NCI-H526 treated with DMSO at 0.1 percent for 48 hours (cell line): ENCODE measurements around the gene AGAP1.
A peak's percentile ranks its signal among the peaks of the same experiment; 100 is the strongest.

ENCODE experiments used
- DNase-seq: peaks from one replicate; lab custom pipeline; 2025; lab: John Stamatoyannopoulos, UW

Gene AGAP1

DNA sequence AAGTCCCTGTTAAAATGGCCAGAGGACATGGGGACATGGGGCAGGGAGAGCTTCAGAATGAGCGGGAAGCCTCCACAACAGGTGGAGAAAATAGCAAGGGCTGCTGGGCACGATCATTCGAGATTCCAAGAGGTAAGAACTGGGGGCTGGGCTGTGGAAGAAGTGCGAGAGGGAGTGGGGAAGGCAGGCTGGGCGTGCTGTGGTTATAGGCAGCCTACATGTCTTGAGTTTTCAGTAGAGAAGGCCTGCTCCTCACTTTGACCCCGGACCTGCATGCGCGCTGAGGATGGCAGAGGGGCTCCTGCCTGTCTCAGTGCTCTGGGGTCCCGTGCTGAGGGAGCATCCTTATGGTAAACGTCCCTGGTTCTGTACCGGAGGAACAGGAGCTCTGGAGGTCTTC lies 115.5 kb downstream of the AGAP1 start:
- no peak for DNase-seq

- DNase-seq = no peak
Measured at GRCh38 chr2:235609746-235610145, 115.9 kb downstream of the AGAP1 start.

DNA sequence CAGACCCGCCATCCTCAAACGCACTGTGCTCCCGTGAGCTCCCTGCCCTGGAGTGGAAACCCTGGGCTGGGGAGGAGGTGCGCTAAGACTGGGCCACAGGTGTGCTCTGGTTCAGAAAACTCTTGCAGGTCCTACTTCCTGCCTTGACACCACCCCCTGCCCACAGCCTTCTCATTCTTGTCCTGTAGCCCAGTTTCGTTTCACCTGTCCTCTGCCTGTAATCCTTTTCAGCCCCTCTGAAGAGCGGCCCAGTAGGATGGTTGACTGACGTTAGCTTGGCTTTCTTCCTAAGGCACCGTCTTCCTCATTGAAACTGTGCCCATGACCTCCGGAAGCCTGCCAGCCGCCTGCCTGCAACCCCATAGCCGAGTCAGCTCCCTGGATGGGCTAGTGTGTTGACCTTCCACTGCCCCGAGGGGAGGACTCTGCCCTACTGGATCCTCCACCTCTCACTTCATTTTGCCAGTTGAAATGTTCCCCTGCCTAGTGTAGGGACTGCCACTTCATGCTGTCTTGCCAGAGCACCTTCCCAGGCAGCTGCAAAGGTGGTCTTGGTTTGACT lies 116.9 kb downstream of the AGAP1 start:
- no peak for DNase-seq

DNA sequence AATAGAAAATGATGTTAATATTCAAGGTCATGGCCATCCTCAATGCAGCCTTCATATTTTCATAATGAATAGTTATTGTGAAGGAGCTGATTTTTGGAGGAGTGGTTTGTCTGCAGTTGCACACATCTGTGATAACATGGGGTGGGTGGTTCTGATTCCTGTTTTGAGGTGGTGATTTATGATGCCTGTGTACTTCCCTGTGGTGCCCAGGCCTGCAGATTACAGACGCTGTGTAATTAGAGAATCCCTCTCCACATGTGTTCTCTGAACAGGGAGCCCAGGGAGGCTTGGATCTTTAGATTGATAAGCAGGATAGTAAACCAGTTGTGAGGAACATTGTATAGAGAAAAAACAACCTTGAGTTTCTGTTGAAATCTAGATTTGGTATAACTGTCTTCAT lies 117.5 kb downstream of the AGAP1 start:
- no peak for DNase-seq

GRCh38 chr2:235611756-235612155 lies 117.9 kb downstream of the AGAP1 start:
- peak; percentile 6 for DNase-seq

- no peak for DNase-seq
Measured at GRCh38 chr2:235612181-235612950, 118.5 kb downstream of the AGAP1 start.

GRCh38 chr2:235613649-235614048 lies 119.8 kb downstream of the AGAP1 start:
- DNase-seq = no peak

DNA sequence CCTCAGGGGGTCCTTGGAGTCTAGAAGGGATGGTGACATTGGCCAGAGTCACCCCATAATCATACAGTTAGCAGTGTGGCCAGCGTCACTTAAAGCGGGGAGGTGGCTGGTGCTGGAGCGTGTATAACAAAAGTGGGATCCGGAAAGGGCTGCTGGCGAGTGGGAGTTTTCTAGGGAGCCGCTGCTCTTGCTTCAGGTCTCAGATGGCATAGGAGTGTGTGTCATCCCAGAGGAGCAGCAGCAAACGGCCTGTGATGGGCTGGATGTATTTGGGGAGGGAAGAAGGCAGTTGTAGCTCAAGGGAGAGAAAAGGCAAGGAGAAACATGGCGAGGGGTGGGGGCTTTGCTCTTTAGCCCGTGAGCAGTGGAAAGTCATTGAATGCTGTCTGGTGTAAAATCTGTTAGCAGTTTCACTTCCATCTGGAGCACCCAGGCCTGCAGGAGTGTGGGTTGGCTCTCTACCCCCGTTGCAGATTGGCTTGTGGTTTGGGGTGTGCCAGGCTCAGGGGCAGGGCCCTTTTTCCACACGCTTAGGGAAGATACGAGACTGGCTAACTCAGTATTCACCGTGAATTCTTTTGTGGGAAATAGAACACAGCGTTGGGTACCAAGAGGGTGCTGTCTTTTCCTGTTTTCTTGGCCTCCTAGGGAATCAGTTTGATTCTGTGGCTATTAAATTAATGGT lies 120.5 kb downstream of the AGAP1 start:
- no peak for DNase-seq

GRCh38 chr2:235614900-235615712 lies 121.3 kb downstream of the AGAP1 start:
- DNase-seq = no peak

DNA sequence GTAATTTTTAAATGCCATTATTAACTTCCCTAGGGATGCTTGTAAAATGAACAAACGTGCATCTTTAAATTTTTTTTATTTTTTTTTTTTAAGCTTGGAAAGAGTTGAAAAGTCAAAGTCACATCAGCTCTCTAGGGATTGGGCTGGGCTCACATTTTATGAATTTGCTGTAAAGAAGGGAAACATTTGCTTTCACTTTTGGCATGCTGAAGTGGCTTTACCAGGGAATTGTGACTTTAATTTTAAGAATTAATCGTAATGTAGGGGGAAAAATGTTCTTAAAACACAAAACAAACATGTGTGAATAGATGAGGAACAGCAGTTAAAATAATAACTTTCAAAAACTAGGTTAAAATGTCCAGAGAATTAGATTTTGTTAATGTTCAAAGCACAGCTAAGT lies 123.0 kb downstream of the AGAP1 start:
- DNase-seq = no peak

DNA sequence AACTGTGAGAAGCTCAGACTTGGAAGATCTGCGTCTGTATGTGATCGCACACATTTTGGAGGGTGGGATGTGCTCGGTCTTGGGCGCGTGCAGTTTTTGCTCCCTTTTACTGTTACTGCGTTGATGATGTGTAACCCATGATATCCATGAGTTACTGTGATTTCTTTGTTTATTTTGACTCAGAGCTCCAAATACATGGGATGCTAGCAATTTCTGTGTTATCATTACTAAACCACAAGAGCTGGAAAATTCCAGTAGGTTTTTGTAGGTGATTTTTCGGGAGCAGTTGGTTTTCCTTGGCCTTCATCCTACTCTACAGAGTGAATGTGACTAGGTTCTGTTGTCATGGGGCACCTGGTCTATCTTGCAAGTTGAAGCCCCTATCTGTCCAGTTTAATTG lies 124.2 kb downstream of the AGAP1 start:
- no peak for DNase-seq

- no peak for DNase-seq
Measured at GRCh38 chr2:235619544-235619943, 125.7 kb downstream of the AGAP1 start.

- no peak for DNase-seq
Measured at GRCh38 chr2:235621736-235622135, 127.9 kb downstream of the AGAP1 start.

DNA sequence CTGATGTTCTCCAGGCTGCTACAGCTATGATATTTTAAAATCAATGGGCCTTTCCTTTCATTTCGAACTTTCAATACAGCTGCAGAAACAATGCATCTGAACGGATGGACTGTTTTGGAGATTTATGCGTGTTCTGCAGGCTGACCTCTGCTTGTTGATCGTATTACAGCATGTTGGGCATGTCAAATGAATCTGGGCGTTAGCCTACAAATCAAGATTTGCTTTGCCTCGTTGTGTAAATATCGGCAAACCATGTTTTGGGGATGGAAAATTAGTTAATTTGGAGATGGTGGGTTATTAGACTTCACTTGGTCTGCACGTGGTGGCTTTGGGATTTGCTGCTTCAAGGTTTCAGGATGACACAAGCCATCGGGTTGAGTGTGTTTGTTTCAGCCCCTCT lies 129.3 kb downstream of the AGAP1 start:
- no peak for DNase-seq

- DNase-seq = no peak
Measured at GRCh38 chr2:235623752-235624151, 129.9 kb downstream of the AGAP1 start.

DNA sequence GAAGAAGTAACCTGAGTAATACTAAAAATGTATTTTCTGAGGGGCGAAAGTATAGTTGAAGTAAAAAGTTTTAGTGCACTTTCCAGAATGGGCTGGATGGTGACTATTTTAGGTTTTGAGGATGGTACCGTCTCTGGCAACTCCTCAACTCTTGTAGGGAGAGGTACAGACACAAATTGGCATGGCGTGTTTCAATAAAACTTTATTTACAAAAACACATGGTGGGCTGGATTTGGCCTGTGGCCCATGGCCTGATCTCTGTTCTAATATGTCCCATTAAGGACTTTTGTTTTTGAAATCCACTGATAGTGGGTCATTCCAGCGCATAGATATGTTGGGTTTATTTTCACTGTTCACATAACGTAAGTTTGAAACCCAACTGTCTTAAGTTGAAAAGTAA lies 132.8 kb downstream of the AGAP1 start:
- DNase-seq = no peak

DNA sequence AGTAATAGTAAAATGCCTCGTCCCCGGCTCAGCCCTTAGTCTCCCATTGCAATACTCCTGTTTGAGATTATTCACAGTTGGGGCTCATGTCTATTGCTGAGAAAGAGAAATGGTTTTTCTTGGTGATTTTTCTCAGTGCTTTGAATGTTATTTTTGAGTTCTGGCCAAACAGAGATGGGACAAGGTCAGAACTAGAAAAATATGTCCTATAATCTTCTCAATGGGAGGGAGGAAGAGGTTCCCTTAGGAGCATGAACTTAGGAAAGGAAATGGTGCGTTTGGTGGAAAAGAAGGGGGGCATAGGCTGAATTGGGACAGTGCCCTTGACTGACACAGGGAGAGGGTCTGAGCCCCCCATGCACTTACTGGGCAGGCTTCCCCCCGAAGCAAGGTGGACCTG lies 133.8 kb downstream of the AGAP1 start:
- DNase-seq = no peak

DNA sequence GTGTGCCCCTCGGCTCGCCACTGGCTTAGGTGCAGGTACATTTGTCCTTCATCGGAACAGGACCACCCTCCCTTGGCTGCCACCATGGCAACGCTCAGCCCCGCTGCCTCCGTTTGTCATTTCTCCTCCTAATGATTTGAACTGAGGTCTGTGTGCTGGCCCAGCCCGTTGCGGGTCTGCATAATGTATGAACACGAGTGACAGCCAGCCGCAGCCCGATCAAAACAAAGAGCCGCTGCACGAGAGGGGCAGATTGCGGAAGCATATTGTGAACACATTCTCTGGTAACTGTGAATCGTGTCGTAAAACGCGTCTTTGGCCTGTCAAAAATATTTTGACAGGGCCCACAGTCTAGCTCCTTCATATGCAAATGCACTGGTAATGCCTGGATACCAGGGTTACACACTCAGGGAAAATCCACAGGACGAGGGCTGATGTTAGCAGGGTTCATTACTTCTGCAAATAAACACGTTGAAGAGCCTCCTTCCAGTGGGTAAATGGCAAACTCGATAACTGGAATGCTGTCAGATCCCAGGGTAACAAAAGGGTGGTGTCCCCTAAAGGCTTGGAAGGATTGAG lies 137.0 kb downstream of the AGAP1 start:
- DNase-seq = peak; percentile 10

- no peak for DNase-seq
Measured at GRCh38 chr2:235634435-235635158, 140.8 kb downstream of the AGAP1 start.

DNA sequence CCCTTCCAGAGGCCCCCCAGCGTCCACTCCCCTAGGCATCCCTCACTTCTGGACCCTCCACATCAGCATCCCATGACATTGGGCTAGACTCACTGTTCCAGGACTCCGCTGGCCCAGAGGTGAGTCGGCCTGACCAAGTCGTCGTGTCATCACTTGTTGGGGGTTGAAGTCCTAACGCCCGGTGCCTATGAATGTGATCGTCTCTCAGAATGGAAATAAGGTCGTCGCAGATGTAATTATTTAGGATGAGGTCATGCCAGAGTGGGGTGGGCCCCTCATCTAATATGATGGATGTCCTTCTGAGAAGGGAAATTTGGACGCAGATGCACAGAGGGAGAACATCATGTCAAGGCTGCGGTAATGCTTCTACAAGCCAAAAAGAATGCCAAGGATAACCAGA lies 142.7 kb downstream of the AGAP1 start:
- no peak for DNase-seq

DNA sequence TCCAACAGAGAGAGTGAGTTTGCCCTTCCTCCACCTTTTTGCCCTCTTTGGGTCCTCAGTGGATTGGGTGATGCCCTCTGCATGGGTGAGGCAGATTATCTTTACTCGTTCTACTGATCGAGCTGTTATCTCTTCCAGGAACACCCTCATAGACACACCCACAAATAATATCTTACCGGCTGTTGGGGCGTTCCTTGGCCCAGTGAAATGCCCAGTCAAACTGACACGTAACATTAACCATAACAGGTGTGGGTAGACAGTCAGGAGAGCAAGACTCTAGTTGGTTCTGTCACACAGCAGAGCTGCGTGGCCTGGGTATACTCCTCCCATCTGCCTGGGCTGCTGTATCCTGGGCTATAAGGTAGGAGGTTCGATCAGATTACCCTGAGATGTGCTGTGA lies 144.1 kb downstream of the AGAP1 start:
- no peak for DNase-seq
